GM21528 (cell line): ENCODE measurements around the gene E2F4.

Experiments
- ATAC-seq: cut with Tn5 transposase; IDR thresholded peaks from one replicate; pipeline ENCODE4 v1.9.1; 2021; ENCODE audit warnings: mild to moderate bottlenecking, moderate library complexity; ENCODE audit not compliant: unreplicated experiment, low FRiP score

E2F4 gene

GRCh38 chr16:67173323-67173722 lies 18.6 kb upstream of the E2F4 start:
- ATAC-seq, result no peak

DNA sequence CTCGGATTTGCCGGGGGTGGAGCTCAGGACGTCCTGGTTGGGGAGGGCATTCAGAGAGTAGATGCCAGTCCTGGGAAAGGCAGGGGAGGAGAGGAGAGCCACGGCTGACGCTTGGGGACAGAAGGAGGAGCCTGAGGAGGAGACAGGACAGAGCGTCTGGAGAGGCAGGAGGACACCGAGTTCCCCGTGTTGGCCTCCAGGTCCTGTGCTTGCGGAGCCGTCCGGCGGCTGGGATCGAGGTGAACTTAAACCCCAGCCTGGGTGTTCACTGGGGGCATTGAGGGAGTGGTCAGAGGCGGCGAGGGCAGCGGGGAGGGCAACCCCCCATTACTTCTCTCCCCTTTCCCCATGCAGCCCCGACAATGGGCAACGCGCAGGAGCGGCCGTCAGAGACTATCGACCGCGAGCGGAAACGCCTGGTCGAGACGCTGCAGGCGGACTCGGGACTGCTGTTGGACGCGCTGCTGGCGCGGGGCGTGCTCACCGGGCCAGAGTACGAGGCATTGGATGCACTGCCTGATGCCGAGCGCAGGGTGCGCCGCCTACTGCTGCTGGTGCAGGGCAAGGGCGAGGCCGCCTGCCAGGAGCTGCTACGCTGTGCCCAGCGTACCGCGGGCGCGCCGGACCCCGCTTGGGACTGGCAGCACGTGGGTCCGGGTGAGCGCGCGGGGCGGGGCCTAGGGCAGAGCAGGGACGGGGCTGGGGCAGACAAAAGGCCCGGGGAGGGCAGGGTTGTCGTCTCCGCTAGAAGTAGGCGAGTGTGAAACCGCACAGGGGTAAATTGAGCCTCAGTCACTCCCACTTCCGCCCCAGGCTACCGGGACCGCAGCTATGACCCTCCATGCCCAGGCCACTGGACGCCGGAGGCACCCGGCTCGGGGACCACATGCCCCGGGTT lies 17.9 kb upstream of the E2F4 start:
- no peak for ATAC-seq

DNA sequence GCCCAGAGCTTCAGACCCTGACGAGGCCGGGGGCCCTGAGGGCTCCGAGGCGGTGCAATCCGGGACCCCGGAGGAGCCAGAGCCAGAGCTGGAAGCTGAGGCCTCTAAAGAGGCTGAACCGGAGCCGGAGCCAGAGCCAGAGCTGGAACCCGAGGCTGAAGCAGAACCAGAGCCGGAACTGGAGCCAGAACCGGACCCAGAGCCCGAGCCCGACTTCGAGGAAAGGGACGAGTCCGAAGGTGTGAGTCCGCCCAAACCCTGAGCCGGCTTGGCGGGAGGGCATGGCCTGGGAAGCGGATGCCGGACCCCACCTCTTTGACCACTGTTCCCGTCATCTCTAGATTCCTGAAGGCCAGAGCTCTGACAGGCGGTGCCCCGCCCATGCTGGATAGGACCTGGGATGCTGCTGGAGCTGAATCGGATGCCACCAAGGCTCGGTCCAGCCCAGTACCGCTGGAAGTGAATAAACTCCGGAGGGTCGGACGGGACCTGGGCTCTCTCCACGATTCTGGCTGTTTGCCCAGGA lies 17.2 kb upstream of the E2F4 start:
- no peak for ATAC-seq

DNA sequence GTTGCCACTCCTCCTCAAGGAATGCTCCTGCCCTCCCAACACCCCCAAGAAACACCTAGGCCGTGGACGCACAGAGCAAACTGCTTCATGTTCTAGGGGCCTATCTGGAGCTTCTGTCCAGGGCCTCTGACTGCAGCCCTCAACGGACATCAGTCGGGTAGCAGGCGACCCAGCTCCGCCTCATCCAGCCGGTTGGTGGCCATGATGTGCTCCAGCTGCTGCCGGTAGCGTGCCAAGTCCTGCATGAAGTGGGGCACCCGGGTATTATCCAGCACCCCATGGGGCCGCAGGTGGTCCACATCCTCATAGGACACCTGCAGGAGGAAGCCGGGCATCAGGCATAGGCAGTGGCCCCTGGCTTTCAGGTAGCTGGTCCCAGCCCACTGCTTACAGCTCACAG lies 15.3 kb upstream of the E2F4 start:
- no peak for ATAC-seq

DNA sequence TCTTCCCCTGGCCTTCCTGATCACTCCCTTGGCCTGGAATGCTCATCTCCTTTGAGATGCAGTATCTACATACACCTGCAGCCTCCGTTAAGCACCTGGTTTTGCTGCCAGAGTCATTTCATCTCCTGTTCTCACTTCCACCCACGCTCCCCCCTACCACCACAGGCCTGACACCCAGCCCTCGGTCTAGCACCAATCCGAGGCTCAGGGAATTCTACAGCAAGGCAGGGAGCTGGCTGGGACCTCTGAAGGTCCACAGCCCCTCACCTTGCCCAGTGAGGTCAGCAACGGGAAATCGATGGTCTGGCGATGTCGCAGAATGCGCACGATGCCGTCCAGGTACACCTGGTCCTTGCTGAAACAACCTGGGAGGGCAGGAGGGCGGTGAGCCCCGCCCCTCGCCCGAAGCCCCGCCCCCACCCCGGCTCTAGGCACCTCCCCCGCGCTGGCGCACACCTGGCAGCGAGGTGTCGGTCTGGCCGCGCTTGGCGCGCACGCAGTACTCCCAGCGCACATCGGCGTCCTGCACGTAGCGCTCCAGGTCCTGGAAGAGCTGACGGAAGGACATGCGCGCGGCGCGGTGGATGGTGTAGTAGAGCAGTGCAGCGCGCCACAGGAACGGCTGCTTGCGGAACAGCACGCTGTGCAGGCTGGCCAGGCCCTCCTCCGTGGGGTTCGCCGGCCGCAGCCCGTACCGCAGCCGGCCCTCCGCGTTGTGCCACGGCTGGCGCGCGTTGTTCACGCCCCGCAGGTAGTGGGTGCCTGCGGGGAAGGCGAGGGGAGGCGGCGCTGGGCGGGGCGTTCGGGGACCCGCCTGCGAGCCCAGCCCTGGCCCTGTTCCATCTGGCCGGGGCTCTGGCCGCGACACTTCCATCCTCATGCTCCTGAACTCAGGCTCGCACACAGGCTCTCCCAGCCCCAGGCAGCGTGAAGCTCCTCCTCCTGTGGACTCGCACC lies 13.9 kb upstream of the E2F4 start:
- no peak for ATAC-seq

- ATAC-seq, result no peak
Observed at GRCh38 chr16:67179421-67180080, 12.4 kb upstream of the E2F4 start.

- no peak for ATAC-seq
Observed at GRCh38 chr16:67180166-67180565, 11.8 kb upstream of the E2F4 start.

DNA sequence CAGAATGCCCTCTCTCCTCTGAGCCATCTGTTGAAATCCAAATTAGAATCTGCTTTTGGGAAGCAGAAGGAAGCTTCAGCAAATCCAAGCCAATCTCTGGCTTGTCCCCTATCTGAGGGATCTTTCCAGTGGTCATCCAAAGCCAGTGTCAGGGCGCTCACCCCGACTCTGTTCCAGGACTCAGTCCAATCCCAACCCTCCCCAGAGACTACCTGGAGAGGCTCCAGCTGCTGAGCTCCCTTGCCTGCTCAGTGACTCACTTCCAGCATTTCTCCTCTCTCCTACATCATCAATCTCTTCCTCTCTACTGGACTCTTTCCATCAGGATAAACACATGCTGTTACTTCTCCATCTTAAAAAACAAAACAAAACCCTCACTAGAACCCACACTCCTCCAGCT lies 10.6 kb upstream of the E2F4 start:
- no peak for ATAC-seq

GRCh38 chr16:67182288-67182687 lies 9.7 kb upstream of the E2F4 start:
- no peak for ATAC-seq

DNA sequence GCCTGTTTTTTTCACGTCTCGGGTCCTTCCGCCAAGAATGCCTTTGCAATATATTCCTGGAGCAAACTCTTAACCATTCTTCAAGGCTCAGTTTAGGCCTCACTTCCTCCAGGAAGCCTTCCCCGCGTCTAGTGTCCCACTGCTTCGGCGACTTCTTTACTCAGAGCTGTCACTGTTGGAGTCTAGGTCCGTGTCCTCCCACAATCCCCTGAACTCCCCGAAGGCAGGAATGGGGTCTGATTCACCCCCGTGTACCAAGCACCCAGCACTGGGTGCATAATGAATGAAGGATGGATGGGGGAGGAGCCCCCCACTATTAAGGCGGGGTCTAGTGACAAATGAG lies 8.7 kb upstream of the E2F4 start:
- ATAC-seq, result no peak

GRCh38 chr16:67183627-67184452 lies 8.1 kb upstream of the E2F4 start, which contains the start of gene MATCAP1:
Gene MATCAP1, minus strand, starts transcription at chr16:67183963. Its CDS starts 3,353 bp downstream, at chr16:67180610.
- peak; percentile 91 for ATAC-seq

DNA sequence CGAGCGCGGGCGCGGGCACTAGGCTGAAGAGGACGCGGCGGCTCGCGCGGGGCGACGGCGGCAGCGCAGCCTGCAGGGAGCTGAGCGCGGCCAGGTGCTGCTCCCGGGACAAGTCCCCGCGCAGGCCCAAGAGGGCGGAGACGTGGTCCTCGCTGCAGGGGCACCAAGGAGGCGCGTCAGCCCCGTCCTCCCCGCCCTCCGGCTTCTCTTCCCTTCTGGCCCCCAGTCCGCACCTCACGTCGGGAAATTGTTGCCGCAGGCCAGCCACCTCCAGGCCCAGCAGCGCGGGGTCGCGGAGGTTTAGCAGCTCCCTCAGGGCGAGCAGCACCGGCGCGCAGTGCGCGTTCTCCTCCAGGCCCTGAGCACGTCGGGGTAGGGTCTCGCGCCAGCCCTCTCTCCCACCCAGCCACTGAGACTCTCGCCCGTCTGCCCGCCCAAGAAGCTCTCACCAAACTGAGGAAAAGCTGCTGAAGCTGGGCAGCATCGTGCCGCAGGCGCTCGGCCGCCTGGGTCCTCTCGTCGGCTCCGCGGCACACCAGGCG lies 7.4 kb upstream of the E2F4 start:
- no peak for ATAC-seq

DNA sequence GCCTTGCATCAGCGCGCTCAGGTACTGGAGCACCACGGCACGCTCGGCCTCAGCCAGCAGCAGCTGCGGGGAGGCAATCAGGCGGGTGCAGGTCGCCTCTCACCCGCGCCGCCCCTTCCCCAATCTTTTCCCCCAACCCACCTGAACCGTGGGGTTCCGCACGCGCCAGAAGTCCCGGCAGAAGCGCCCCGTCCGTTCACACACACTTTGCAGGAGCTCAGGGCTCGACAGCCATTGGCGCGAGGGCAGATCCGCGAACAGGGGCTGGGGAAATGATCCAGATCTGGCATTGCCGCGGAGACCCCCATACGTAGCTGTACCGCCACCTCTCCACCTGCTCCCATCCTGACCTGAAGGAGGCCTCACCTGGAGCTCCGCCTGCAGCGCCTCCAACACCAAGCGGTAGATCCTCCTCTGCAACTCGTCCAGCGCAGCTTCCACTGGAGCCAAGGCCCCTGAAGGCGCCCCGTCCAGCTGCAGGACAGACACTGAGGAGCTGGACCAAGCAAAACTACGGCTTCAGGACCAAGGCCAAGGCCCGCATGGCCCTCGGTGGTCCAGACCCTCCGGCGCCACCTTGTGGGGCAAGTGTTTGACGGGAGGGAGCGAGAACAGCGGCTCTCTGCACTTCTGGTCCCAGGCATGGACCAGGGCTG lies 6.8 kb upstream of the E2F4 start:
- no peak for ATAC-seq

GRCh38 chr16:67185651-67186134 lies 6.3 kb upstream of the E2F4 start:
- ATAC-seq, result no peak

- no peak for ATAC-seq
Observed at GRCh38 chr16:67186550-67186950, 5.4 kb upstream of the E2F4 start.

GRCh38 chr16:67187175-67187890 lies 4.6 kb upstream of the E2F4 start:
- no peak for ATAC-seq

- no peak for ATAC-seq
Observed at GRCh38 chr16:67188323-67188722, 3.6 kb upstream of the E2F4 start.

GRCh38 chr16:67188798-67189197 lies 3.2 kb upstream of the E2F4 start:
- ATAC-seq, result no peak
